ENCODE measurements around the gene LHFPL3. TPM values are rescaled to one million over a fixed set of nuclear protein-coding genes. Genes with fewer than 3 reads are reported as not detected.

The LHFPL3 gene
- total and polyA plus RNA-seq, 2 experiments from 2014 or later, result not detected

DNA sequence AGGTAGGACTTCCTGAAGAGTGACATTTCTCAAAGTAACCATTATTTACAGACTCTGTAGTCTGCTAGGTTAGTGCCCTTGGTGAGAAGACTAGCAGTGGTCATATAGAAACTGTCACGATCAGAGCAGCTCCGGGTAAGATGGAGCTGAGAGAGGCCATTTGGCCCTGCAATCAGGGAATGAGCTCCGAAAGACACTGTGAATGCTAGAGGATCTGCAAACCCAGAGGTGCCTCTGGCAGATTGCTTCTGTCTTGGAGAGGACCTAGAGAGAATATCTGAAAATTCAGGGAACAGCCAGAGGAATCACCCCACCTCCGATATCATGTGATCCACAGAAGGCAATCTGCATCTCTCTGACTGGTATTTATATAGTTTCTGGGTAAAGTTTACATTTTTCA lies 438.7 kb downstream of the LHFPL3 start:
- H3K9ac ChIP-seq, result no peak overlapping the region
- no peaks in the 10 kb centered on the region for H3K79me2 ChIP-seq (ENCODE audit: insufficient read depth)
- no peak overlapping the region for H3K4me3 ChIP-seq
- H3F3A ChIP-seq (ENCODE audit: insufficient read depth), result no peaks in the 10 kb centered on the region
- no peaks in the 10 kb centered on the region; the same call in 1 of the 2 replicates for H3K27me3 ChIP-seq (replicated peaks; ENCODE audit: insufficient read depth)
- H3K36me3 ChIP-seq (ENCODE audit: low read depth), result no peaks in the 10 kb centered on the region
- TF ChIP-seq EZH2phosphoT487 (IDR thresholded peaks at IDR 0.05; ENCODE audit: insufficient read depth, low read depth) (no peak), EZH2 (IDR thresholded peaks at IDR 0.05; ENCODE audit: insufficient read depth, poor library complexity, severe bottlenecking) (no peak)
- DNase-seq, result no peak
- no peak overlapping the region for H3K27ac ChIP-seq
- H4K20me1 ChIP-seq (ENCODE audit: insufficient read depth), result no peaks in the 10 kb centered on the region
- H3K4me2 ChIP-seq (ENCODE audit: unreplicated experiment), result no peak overlapping the region
- H2AFZ ChIP-seq, result no peak overlapping the region
- no peaks in the 10 kb centered on the region for H3K4me1 ChIP-seq (ENCODE audit: insufficient read depth)
- WGBS, 2 experiments (ENCODE audit: low coverage in 1 of 2, low lambda C conversion rate in 2 of 2, missing lambda C conversion rate in 2 of 2), result 24 to 31% methylated on average over 4 of the region's 4 CpGs
- no peaks in the 10 kb centered on the region for H3K9me3 ChIP-seq (ENCODE audit: low read depth)
- in situ Hi-C loops (cut with MboI), result no loop called here
- no peaks in the 10 kb centered on the region for H3K9me2 ChIP-seq (ENCODE audit: insufficient read depth)

DNA sequence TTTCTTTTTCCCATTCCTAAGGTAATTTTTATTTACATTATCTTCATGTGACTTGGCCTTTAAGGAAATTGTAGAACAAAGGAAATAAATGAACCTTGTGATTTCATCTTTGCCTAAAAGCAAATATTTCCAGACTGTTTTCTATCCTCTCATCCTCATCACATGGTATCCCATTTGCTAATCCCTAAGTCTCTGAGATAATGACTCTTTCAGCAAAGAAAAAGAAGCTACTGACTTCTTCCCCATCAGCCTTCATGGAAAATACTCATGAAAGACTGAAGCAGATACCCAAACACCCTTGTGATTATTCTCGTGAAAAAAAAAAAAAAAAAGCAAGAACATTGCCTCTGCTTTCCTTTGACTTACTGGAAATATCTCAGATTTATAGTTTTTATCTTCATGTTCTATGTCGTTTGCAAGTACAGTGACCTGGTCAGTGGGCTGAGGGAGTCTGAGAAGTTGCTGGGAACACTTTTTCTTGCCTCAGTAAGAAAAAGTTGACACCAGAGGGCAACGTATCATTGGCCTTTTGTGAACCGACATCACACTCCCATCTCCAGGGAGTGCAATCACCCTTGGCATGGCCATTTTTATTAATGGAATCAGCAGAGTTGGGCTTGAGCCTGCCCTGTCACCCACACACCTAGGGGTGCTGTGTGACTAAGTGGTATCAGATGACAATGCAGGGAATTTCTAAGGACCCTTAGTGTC lies 439.6 kb downstream of the LHFPL3 start:
- Histone ChIP-seq H2AFZ (no peak overlapping the region), H3K9me2 (ENCODE audit: insufficient read depth) (no peaks in the 10 kb centered on the region), H3K79me2 (ENCODE audit: insufficient read depth) (no peaks in the 10 kb centered on the region), H3K4me2 (ENCODE audit: unreplicated experiment) (no peak overlapping the region), H4K20me1 (ENCODE audit: insufficient read depth) (no peaks in the 10 kb centered on the region), H3K9ac (no peak overlapping the region), H3K9me3 (ENCODE audit: low read depth) (no peaks in the 10 kb centered on the region), H3K4me1 (ENCODE audit: insufficient read depth) (no peaks in the 10 kb centered on the region), H3K27ac (no peak overlapping the region), H3F3A (ENCODE audit: insufficient read depth) (no peaks in the 10 kb centered on the region), H3K4me3 (no peak overlapping the region), H3K36me3 (ENCODE audit: low read depth) (no peaks in the 10 kb centered on the region), H3K27me3 (replicated peaks; ENCODE audit: insufficient read depth) (no peaks in the 10 kb centered on the region; the same call in 1 of the 2 replicates)
- DNase-seq, result no peak
- TF ChIP-seq EZH2 (IDR thresholded peaks at IDR 0.05; ENCODE audit: insufficient read depth, poor library complexity, severe bottlenecking) (no peak), EZH2phosphoT487 (IDR thresholded peaks at IDR 0.05; ENCODE audit: insufficient read depth, low read depth) (no peak)
- WGBS, 2 experiments (ENCODE audit: low coverage in 1 of 2, low lambda C conversion rate in 2 of 2, missing lambda C conversion rate in 2 of 2), result 7 to 15% methylated on average over 4 of the region's 4 CpGs
- in situ Hi-C loops (cut with MboI), result no loop called here

DNA sequence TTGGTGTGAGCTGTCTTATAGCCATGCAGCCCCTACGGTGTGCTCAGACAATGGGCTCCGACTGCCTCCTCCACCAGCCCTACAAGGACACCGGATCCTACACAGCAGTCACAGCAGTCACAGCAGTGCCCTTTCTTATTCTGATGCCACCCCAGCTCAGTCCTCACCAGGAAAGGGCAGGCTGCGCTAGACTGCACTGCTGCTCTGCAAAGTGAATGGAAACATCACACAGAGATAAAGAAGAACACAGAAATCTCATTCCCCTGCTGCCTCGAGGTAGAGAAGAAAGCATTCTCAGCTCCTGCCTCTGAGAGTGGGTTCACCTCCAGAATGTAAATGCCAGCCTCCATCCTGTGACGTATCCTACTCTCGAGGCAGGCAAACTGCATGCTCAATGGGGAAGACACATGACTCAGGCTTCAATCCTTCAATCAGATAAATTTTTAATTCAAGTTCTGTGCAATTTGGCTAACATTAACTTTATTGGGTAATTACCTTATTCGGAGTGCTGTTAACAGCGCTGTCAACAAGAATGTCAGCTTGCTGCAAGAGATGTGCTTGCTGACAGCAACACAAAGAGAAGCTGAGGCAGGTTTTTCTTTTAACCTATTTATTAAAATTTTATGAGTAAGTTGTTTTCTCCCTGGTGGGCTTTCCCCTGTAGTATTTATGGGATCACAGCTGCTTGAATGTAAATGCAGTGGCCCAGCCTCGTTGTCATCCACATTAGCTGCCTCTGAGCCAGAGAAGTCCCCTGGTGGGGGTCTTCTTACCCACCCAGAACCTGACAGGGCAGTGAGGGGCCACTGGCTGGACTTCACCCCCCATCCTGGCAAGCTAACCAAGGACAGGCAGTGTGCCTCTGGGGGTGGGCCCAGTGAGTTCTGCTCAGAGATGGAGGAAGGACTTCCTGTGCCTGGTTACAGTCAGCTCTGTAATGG lies 444.3 kb downstream of the LHFPL3 start:
- Histone ChIP-seq H3K9me2 (ENCODE audit: insufficient read depth) (no peaks in the 10 kb centered on the region), H3K36me3 (ENCODE audit: low read depth) (no peaks in the 10 kb centered on the region), H3K79me2 (ENCODE audit: insufficient read depth) (no peaks in the 10 kb centered on the region), H3K4me2 (ENCODE audit: unreplicated experiment) (no peak overlapping the region), H3F3A (ENCODE audit: insufficient read depth) (no peaks in the 10 kb centered on the region), H3K9ac (no peak overlapping the region), H3K9me3 (ENCODE audit: low read depth) (no peaks in the 10 kb centered on the region), H3K4me3 (no peak overlapping the region), H2AFZ (no peak overlapping the region), H3K27me3 (replicated peaks; ENCODE audit: insufficient read depth) (no peaks in the 10 kb centered on the region), H3K27ac (no peak overlapping the region), H3K4me1 (ENCODE audit: insufficient read depth) (no peaks in the 10 kb centered on the region), H4K20me1 (ENCODE audit: insufficient read depth) (no peaks in the 10 kb centered on the region)
- no peak for DNase-seq
- in situ Hi-C loops (cut with MboI), result no loop called here
- WGBS, 2 experiments (ENCODE audit: low coverage in 1 of 2, low lambda C conversion rate in 2 of 2, missing lambda C conversion rate in 2 of 2), result 29 to 34% methylated on average over 10 of the region's 10 CpGs
- TF ChIP-seq EZH2 (IDR thresholded peaks at IDR 0.05; ENCODE audit: insufficient read depth, poor library complexity, severe bottlenecking) (no peak), EZH2phosphoT487 (IDR thresholded peaks at IDR 0.05; ENCODE audit: insufficient read depth, low read depth) (no peak)

DNA sequence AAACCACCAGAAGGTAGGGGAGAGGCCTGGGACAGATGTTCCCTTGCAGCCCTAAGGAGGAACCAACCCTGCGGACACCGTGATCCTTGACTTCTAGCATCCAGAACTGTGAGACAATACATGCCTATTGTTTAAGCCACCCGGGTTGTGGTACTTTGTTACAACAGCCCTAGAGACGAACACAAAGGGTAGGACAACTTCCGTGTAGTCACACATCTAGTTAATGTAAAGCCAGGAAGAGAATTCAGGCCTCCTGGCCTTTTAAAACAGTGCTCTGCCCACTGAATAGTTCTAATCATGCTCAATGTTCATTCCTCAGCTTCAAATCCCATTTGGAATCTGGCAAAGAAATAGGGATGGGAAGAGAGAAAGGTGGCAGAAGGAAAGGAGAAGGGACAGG lies 445.4 kb downstream of the LHFPL3 start:
- Histone ChIP-seq H2AFZ (no peak overlapping the region), H3K4me1 (ENCODE audit: insufficient read depth) (no peaks in the 10 kb centered on the region), H3K4me2 (ENCODE audit: unreplicated experiment) (no peak overlapping the region), H3K4me3 (no peak overlapping the region), H3K9ac (no peak overlapping the region), H4K20me1 (ENCODE audit: insufficient read depth) (no peaks in the 10 kb centered on the region), H3K79me2 (ENCODE audit: insufficient read depth) (no peaks in the 10 kb centered on the region), H3F3A (ENCODE audit: insufficient read depth) (no peaks in the 10 kb centered on the region), H3K27me3 (replicated peaks; ENCODE audit: insufficient read depth) (no peaks in the 10 kb centered on the region), H3K36me3 (ENCODE audit: low read depth) (no peaks in the 10 kb centered on the region), H3K27ac (no peak overlapping the region), H3K9me2 (ENCODE audit: insufficient read depth) (no peaks in the 10 kb centered on the region), H3K9me3 (ENCODE audit: low read depth) (no peaks in the 10 kb centered on the region)
- in situ Hi-C loops (cut with MboI), result no loop called here
- 50 to 57% methylated on average over 5 of the region's 5 CpGs for WGBS, 2 experiments (ENCODE audit: low coverage in 1 of 2, low lambda C conversion rate in 2 of 2, missing lambda C conversion rate in 2 of 2)
- DNase-seq, result no peak
- TF ChIP-seq EZH2 (IDR thresholded peaks at IDR 0.05; ENCODE audit: insufficient read depth, poor library complexity, severe bottlenecking) (no peak), EZH2phosphoT487 (IDR thresholded peaks at IDR 0.05; ENCODE audit: insufficient read depth, low read depth) (no peak)

Data from GM23248 (cell line).